ENCODE data around the gene NGEF.
"Not testable (repeated sequence)": the region's sequence is repeated elsewhere in the genome, so short reads cannot be mapped to it uniquely, and the experiment has no call there.

The NGEF gene

GRCh38 chr2:232872826-232873225 is 140.2 kb downstream of the NGEF start:
- no peak for DNase-seq (ENCODE audit: low read depth, low spot score)

- no peak for DNase-seq (ENCODE audit: low read depth, low spot score)
Measured at GRCh38 chr2:232871835-232872736, 141.0 kb downstream of the NGEF start.

- DNase-seq (ENCODE audit: low read depth, low spot score) = no peak
Measured at GRCh38 chr2:232871418-232871834, 141.6 kb downstream of the NGEF start.

- no peak for DNase-seq (ENCODE audit: low read depth, low spot score)
Measured at GRCh38 chr2:232870766-232871371, 142.2 kb downstream of the NGEF start.

GRCh38 chr2:232870018-232870765 is 142.9 kb downstream of the NGEF start, which contains the start of gene SNORC:
Gene SNORC, plus strand, starts transcription at chr2:232870264. Its CDS starts 78 bp downstream, at chr2:232870342.
- DNase-seq (ENCODE audit: low read depth, low spot score) = no peak

GRCh38 chr2:232869138-232870017 is 143.7 kb downstream of the NGEF start:
- DNase-seq (ENCODE audit: low read depth, low spot score) = no peak

- no peak for DNase-seq (ENCODE audit: low read depth, low spot score)
Measured at GRCh38 chr2:232866104-232866503, 147.0 kb downstream of the NGEF start.

- no peak for DNase-seq (ENCODE audit: low read depth, low spot score)
Measured at GRCh38 chr2:232865165-232865564, 147.9 kb downstream of the NGEF start.

GRCh38 chr2:232863996-232864395 is 149.1 kb downstream of the NGEF start:
- DNase-seq (ENCODE audit: low read depth, low spot score) = no peak

- no peak for DNase-seq (ENCODE audit: low read depth, low spot score)
Measured at GRCh38 chr2:232861353-232861752, 151.7 kb downstream of the NGEF start.

- DNase-seq (ENCODE audit: low read depth, low spot score) = no peak
Measured at GRCh38 chr2:232860593-232861241, 152.3 kb downstream of the NGEF start.

GRCh38 chr2:232859385-232859916 is 153.6 kb downstream of the NGEF start:
- DNase-seq (ENCODE audit: low read depth, low spot score) = no peak

- no peak for DNase-seq (ENCODE audit: low read depth, low spot score)
Measured at GRCh38 chr2:232857158-232857563, 155.9 kb downstream of the NGEF start.

GRCh38 chr2:232854082-232854481 is 159.0 kb downstream of the NGEF start:
- DNase-seq (ENCODE audit: low read depth, low spot score) = peak; percentile 29

- DNase-seq (ENCODE audit: low read depth, low spot score) = no peak
Measured at GRCh38 chr2:232852676-232853075, 160.4 kb downstream of the NGEF start.

- DNase-seq (ENCODE audit: low read depth, low spot score) = not testable (repeated sequence)
Measured at GRCh38 chr2:232852081-232852480, 161.0 kb downstream of the NGEF start.

GRCh38 chr2:232850039-232850438 is 163.0 kb downstream of the NGEF start:
- DNase-seq (ENCODE audit: low read depth, low spot score) = no peak

- DNase-seq (ENCODE audit: low read depth, low spot score) = no peak
Measured at GRCh38 chr2:232846055-232846454, 167.0 kb downstream of the NGEF start.

- no peak for DNase-seq (ENCODE audit: low read depth, low spot score)
Measured at GRCh38 chr2:232843834-232844233, 169.2 kb downstream of the NGEF start.

GRCh38 chr2:232842689-232843088 is 170.4 kb downstream of the NGEF start:
- no peak for DNase-seq (ENCODE audit: low read depth, low spot score)
